ENCODE data around the gene DDX10. TPM values are rescaled to one million over a fixed set of nuclear protein-coding genes. Genes with fewer than 3 reads are reported as not detected.

Gene DDX10
- total RNA-seq, 1 experiment from 2014 or later, result 48.3 TPM

GRCh38 chr11:108826136-108826535 lies 161.3 kb downstream of the DDX10 start:
- no CpG with 5 or more reads among the region's 2 CpGs for WGBS (ENCODE audit: extremely low coverage, insufficient read length, low lambda C conversion rate)
- H4K91ac ChIP-seq (ENCODE audit: insufficient read length, low read depth, low read length), result no peak overlapping the region
- no peak overlapping the region for H2AK5ac ChIP-seq (ENCODE audit: insufficient read length, low read length)
- H3K14ac ChIP-seq (ENCODE audit: insufficient read depth, low read length), result no peak overlapping the region
- peaks cover 0 to 4% (median 0%) of the 10 kb centered on the region in 3 experiments; a peak in 1 of 7 replicates for H3K36me3 Mint-ChIP-seq (ENCODE audit: insufficient read depth in 1 of 3, low read depth in 3 of 3)
- no peak overlapping the region for H3K27ac ChIP-seq (ENCODE audit: insufficient read length, low read depth, low read length)
- no peak overlapping the region for H2AFZ ChIP-seq (ENCODE audit: low read length)
- no peak for TF ChIP-seq CTCF (conservative IDR thresholded peaks at IDR 0.05)
- DNase-seq, result no peak
- no peak overlapping the region for H3K4ac ChIP-seq (ENCODE audit: low read depth, low read length)
- H3K9me3 Mint-ChIP-seq, result peaks cover 0 to 6% of the 10 kb centered on the region in 2 experiments; a peak in 2 of 5 replicates
- no peak overlapping the region for H4K5ac ChIP-seq (ENCODE audit: insufficient read length, low read depth, low read length)
- no peak overlapping the region for H3K4me3 Mint-ChIP-seq
- no peaks in the 10 kb centered on the region for H3K27me3 Mint-ChIP-seq (ENCODE audit: low read depth)
- H3K9me3 ChIP-seq (ENCODE audit: control insufficient read depth, low read depth, low read length), result no peaks in the 10 kb centered on the region
- H2BK12ac ChIP-seq (ENCODE audit: insufficient read length, low read depth, low read length), result no peak overlapping the region
- no peak overlapping the region for H3K9ac ChIP-seq (ENCODE audit: extremely low read depth, insufficient read length, low read length)
- no peaks in the 10 kb centered on the region for H3K27me3 ChIP-seq (ENCODE audit: insufficient read depth, low read length)
- H3K4me1 Mint-ChIP-seq, result no peaks in the 10 kb centered on the region
- no peaks in the 10 kb centered on the region for H3K23me2 ChIP-seq (ENCODE audit: insufficient read length, low read depth, low read length, poor library complexity, severe bottlenecking)
- H3K4me1 ChIP-seq (ENCODE audit: insufficient read depth, low read length), result no peaks in the 10 kb centered on the region
- no peak overlapping the region for H3T11ph ChIP-seq (ENCODE audit: low read length)
- H3K79me2 ChIP-seq (ENCODE audit: insufficient read depth, low read length), result 0 out of 2 replicates have a peak, but pooled peaks cover 2% of the 10 kb centered on the region
- H2BK120ac ChIP-seq (ENCODE audit: low read depth, low read length, poor library complexity, severe bottlenecking), result no peak overlapping the region
- H3K18ac ChIP-seq (ENCODE audit: insufficient read length, low read depth, low read length), result no peak overlapping the region
- H3K23ac ChIP-seq (ENCODE audit: insufficient read length, low read depth, low read length), result no peak overlapping the region
- H3K79me1 ChIP-seq (ENCODE audit: insufficient read depth, low read depth, low read length, poor library complexity, severe bottlenecking), result no peaks in the 10 kb centered on the region
- H2BK20ac ChIP-seq (ENCODE audit: low read depth, low read length, poor library complexity, severe bottlenecking), result no peak overlapping the region
- H4K20me1 ChIP-seq (ENCODE audit: control insufficient read depth, insufficient read depth, insufficient read length), result no peaks in the 10 kb centered on the region
- no peak overlapping the region for H3K56ac ChIP-seq (ENCODE audit: insufficient read length, low read depth, low read length)
- H4K8ac ChIP-seq (replicated peaks; ENCODE audit: insufficient read length, low read depth, low read length), result no peak overlapping the region
- no peak overlapping the region for H3K27ac Mint-ChIP-seq
- H2BK5ac ChIP-seq (ENCODE audit: insufficient read length, low read length), result no peak overlapping the region
- H3K4me2 ChIP-seq (ENCODE audit: insufficient read depth, insufficient read length, low read length), result no peak overlapping the region
- no peak overlapping the region for H2BK15ac ChIP-seq (ENCODE audit: low read depth, low read length)
